HG03469 (cell line): ENCODE measurements around the gene SLC1A5.
"Not testable (repeated sequence)": the region's sequence is repeated elsewhere in the genome, so short reads cannot be mapped to it uniquely, and the experiment has no call there.

Experiments used
- ATAC-seq: cut with Tn5 transposase; IDR thresholded peaks from one replicate; pipeline ENCODE4 v1.9.1; 2021; ENCODE audit warnings: mild to moderate bottlenecking, moderate library complexity, moderate number of reproducible peaks; ENCODE audit not compliant: unreplicated experiment

The SLC1A5 gene

DNA sequence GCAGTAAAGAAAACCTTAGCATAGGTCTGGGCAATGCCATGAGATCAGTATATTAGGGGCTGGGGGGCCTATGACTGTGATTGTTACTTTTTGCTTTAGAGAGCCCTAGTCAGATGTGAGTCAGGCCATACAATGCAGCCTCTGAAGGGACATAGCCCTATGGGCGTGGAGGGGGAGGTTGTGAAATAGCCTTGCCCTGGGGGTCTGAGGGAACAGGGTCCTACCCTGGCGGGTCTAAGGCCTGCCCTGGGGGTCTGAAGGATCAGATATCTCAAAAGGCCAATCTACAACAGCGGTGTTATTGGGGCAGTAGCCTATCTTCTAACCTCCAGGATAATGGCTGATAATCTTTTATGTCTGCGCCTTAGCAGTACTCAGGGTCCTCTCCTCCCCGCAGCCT, 13.8 kb upstream of the SLC1A5 start:
- ATAC-seq: no peak

DNA sequence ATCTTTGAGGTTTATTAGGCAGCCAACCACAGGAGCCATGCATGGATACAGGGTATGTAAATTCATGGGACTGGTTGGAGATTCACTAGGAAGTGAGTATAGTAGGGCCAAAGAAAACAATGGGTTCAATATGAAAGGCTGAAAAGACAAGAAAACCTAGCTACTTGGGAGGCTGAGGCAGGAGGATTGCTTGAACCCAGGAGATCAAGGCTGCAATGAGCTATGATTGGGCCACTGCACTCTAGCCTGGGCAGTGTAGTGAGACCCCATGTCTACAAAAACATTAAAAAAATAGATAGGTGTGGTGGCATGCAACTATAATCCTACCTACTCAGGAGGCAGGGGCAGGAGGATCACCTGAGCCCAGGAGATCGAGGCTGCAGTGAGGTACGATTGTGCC, 10.3 kb upstream of the SLC1A5 start:
- no peak for ATAC-seq

- no peak for ATAC-seq
Observed at GRCh38 chr19:46797881-46798280, 9.5 kb upstream of the SLC1A5 start.

DNA sequence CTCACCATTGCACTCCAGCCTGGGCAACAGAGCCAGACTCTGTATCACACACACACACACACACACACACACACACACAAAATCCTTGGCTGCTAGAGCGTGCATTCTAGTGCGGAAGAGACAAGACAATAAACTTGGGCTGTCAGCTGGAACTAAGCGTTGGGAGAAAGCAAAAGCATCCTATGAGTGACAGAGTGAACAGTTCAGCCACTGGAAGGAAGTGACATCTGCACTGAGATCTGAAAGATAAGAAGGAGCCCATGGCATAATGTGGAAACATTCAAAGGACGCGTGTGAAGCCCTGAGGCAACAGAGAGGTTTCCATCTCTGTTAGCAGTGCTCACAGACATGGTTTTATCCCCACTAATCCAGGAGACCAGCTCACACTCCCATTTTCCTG, 3.5 kb upstream of the SLC1A5 start:
- ATAC-seq: no peak

DNA sequence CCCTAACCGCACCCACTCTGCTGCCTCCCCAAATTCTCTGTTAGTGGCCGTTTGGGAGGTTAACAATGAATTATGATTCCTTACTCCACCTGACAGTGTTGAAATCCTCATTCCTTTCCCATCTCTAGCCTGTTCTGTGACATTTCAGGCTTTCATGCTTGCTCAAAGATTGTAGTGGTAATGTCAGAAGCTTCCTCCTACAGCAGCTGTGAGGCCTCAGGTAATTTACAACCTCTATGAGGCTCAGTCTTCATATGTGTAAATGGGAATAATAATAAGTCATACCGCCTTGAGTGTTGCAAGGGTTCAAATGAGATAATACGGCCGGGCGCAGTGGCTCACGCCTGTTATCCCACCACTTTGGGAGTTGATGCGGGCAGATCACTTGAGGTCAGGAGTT, 977 bp upstream of the SLC1A5 start:
- no peak for ATAC-seq

DNA sequence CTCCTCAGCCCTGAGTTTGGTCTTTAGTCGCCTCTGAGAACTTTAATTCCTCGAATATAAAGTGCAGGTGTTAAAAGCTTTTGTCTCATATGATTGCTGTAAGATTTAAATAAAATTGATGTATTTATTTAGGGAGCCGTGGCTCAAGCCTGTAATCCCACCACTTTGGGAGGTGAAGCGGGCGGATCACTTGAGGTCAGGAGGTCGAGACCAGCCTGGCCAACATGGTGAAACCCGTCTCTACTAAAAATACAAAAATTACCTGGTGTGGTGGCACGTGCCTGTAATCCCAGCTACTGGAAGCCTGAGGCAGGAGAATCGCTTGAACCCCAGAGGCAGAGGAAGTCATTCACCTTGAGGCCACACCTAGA, 559 bp upstream of the SLC1A5 start:
- no peak for ATAC-seq

GRCh38 chr19:46787331-46788261, 798 bp downstream of the SLC1A5 start:
- no peak for ATAC-seq

GRCh38 chr19:46787040-46787330, 1.4 kb downstream of the SLC1A5 start:
- ATAC-seq: no peak

DNA sequence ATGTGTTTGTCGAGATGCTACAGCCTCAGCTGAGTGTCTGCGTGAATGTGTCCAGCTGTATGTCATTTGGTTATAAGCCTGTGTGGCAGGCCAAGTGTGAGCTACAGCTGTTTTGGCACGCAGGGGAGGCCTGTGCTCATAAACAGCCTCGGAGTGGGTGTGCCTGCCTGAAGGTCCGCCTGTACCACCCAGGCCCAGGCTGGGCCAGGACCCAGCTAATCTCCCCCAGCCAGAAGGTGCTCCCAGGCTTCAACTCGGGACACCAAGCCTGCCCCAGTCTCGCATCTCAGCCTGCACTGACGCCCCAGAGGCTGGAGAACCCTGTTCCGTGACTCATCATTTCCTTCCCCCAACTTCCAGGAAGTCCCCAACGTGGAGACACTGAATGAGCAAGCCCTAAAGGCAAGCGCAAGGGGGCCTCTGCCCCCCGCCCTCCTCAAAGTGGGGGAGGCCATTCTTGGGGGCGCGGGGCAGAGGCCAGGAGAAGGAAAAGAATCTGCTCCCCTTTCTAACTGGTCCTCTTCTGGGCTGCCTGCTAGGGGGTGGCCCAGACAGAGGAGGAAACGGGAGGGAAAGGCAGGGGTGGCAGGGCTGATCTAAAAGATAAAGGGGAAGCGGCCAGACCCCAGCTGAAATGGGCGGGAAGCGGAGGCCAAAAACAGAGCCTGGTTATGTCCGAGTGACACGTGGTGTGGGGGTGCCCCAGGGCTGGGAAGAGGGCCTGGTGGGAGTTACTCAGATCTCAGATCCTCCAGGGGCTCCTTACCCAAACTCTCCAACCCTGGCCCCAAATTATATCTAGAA, 2.0 kb downstream of the SLC1A5 start:
- no peak for ATAC-seq

DNA sequence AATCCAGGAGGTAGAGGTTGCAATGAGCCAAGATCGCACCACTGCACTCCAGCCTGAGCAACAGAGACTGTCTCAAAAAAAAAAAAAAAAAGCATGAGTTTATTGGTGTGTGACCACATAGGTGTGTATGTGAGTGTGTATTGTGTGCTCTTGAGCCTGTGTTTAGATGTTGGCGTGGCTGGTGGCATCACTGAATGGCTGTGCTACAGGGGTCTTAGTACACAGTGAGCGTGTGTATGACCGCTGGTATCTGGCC, 2.5 kb downstream of the SLC1A5 start:
- no peak for ATAC-seq

- no peak for ATAC-seq
Observed at GRCh38 chr19:46785054-46785979, 3.1 kb downstream of the SLC1A5 start.

DNA sequence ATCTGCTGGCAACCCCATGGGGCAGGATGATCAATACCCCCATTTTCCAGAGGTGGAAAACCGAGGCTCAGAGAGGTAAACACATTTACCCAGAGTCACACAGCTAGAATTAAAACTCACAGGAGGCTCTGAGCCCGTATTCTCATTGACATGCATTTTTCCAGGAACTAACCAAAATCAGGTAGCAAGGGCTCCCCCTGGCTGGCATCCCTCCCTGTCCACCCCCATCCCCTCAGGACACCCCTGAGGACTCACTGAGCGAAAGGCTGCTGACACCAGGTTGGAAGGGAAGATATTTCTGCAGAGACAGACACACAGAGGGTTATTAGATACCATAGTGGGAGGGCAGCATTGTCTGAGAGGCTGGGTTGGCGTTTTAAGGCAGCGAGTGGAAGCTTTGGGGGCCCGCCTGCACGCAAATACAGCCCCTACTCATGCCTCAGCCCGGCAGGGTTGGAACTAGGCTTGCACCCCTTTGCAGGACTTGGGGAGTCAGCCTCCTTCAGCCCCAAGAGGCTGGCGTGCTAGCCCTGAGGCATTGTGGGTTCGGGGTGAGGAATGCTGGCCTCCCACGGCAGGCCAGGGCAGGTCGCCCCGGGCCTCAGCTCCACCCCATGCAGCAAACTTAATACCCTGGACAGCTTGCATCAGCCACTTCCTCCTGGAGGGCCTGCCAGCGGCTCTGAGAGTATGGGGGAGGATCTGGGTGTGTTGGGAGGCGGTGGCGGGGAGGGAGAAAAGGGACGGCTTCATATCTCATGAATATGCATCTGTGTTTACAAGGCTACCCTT, 3.9 kb downstream of the SLC1A5 start:
- no peak for ATAC-seq

GRCh38 chr19:46783670-46784069, 4.7 kb downstream of the SLC1A5 start:
- ATAC-seq: no peak

DNA sequence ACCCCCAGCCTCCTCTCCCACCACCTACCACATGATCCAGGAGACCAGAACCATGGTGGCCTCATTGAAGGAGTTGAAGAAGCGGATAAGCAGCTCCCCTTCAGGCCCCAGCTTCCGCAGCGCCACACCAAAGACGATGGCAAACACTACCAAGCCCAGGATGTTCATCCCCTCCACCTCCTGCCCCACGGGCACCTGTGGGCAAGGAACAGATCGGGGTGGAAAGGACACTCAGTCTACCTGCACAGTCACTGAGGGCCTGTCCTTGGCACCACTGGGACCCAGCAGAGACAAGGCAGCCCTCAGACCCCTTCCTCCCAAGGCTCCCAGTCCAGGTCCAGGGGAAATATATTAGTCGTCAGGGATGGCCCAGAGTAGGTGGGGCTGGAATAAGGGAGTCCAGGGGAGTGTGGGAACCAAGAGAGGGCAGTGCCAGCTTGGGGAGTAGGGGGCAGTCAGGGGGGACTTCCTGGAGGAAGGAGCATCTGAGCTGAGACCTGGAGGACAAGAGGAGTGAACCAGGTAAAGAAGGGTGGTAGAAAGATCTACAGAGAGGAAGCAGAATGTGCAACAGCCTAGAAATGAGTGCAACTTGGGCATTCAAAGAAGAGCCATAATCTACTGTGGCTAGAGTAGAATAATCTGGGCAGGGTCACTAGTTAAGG, 5.9 kb downstream of the SLC1A5 start:
- no peak for ATAC-seq

- ATAC-seq: not testable (repeated sequence)
Observed at GRCh38 chr19:46777956-46778645, 10.3 kb downstream of the SLC1A5 start.

DNA sequence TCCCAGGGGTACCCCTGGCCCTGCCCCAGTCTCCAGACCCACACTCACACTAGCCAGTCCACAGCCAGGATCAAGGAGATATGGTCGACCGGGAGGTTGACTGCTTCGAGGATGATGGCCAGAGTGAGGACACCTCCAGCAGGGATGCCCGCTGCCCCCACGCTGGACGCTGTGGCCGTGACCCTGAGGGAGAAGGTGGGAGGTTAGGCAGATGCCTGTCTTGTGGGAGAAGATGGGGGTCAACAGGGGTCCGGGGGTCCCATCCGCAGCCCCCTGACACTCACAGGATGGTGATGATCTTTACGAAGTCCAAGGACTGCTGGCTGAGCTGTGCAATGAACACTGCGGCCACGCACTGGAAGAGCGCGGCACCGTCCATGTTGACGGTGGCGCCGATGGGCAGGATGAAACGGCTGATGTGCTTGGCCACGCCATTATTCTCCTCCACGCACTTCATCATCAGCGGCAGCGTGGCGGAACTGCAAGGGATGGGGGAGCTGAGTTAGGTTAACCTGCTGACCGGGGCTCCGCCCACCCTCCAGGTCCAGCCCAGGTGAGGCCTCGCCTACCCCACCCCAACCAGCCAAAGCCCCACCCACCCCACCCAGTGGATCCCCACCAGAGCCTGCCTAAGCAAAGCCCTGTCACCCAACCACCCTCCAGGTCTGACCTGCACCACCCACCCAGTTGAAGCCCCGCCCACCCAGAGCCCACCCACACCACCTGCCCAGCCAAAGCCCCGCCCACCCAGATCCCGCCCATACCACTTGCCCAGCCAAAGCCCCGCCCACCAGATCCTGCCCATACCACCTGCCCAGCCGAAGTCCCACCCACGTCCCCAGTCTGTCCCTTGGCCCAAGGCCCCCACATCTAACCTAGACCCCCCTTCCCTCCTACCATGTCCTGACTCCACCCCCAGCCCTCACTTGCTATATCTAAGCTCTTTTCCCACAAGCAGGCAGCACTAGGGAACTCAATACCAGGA, 11.2 kb downstream of the SLC1A5 start:
- no peak for ATAC-seq

- ATAC-seq: no peak
Observed at GRCh38 chr19:46775642-46776258, 12.6 kb downstream of the SLC1A5 start.

DNA sequence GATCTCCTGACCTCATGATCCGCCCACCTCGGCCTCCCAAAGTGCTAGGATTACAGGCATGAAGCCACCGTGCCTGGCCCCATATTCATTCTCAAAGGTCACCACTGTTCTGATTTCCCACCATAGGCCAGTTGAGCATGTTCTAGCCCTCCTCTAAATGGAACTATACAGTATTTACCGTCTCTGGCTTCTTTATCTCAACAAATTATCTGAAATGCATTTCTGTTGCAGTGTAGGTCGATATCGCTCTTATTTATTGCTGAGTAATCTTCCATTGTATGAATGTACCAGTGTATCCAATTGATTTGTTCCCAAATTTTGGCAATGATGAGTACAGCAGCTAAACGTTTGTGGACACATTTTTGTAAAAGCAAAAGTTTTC, 15.4 kb downstream of the SLC1A5 start:
- ATAC-seq: no peak
